HG02588 (cell line): ENCODE measurements around the gene IQGAP1.
A peak's percentile ranks its signal among the peaks of the same experiment; 100 is the strongest.
"Not testable (repeated sequence)": the region's sequence is repeated elsewhere in the genome, so short reads cannot be mapped to it uniquely, and the experiment has no call there.

ENCODE experiments used
- ATAC-seq: cut with Tn5 transposase; IDR thresholded peaks from one replicate; pipeline ENCODE4 v1.9.1; 2021; ENCODE audit warnings: mild to moderate bottlenecking, moderate library complexity; ENCODE audit not compliant: unreplicated experiment

Gene IQGAP1

DNA sequence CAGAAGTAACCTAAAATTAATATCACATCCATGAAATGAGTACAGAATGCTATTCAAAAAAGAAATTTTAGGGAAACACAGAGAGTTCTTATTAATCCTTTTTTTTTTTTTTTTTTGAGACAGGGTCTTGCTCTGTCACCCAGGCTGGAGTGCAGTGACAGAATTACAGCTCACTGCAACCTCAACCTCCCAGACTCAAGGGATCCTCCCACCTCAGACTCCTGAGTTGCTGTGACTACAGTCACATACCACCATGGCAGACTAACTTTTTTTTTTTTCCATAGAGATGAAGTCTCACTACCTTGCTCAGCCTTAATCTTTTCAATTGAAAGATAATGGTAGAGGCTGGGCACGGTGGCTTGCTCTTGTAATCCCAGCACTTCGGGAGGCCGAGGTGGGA, 135.3 kb downstream of the IQGAP1 start:
- no peak for ATAC-seq

DNA sequence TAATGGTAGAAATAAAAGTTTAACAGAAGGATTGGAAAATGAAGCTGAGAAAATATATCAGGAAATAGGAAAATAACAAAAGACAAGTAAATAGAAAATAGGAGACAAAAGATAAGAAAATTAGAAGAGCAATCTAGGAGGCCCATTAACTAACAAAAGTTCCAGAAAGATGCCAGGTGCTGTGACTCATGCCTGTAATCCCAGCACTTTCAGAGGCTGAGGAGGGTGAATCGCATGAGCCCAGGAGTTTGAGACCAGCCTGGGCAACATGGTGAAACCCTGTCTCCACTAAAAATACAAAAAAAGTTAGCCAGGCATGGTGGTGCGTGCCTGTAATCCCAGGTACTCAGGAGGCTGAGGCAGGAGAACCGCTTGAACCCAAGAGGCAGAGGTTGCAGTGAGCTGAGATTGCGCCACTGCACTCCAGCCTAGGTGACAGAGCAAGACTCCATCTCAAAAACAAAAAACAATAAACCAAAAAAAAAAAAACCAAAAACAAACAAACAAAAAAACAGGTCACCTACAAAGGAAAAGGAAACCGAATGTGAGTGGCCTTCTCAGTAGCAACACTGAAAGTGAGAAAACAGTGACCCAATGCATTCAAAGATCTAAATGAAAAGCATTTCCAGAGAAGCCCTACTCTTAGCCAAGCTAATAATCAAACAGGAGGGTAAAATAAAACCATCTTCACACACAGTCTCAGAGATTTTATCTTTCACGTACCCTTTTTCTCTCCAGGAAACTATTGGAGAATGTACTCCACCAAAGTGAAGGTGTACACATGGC, 136.2 kb downstream of the IQGAP1 start:
- not testable (repeated sequence) for ATAC-seq

DNA sequence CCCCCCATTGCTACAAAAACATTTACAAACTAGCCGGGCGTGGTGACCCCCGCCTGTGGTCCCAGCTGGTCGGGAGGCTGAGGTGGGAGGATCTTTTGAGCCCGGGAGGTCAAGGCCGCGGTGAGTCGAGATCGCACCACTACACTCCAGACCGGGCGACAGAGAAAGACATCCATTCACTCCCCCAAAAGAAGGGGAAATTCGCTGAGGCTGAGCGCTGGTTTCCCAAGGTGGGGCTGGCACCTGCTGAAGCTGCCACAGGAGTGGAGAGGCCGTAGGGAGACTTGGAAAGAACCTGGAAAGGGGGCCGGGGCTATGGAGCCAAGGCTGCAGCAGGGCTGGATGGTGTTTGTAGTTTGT, 140.9 kb downstream of the IQGAP1 start:
- ATAC-seq, result no peak

DNA sequence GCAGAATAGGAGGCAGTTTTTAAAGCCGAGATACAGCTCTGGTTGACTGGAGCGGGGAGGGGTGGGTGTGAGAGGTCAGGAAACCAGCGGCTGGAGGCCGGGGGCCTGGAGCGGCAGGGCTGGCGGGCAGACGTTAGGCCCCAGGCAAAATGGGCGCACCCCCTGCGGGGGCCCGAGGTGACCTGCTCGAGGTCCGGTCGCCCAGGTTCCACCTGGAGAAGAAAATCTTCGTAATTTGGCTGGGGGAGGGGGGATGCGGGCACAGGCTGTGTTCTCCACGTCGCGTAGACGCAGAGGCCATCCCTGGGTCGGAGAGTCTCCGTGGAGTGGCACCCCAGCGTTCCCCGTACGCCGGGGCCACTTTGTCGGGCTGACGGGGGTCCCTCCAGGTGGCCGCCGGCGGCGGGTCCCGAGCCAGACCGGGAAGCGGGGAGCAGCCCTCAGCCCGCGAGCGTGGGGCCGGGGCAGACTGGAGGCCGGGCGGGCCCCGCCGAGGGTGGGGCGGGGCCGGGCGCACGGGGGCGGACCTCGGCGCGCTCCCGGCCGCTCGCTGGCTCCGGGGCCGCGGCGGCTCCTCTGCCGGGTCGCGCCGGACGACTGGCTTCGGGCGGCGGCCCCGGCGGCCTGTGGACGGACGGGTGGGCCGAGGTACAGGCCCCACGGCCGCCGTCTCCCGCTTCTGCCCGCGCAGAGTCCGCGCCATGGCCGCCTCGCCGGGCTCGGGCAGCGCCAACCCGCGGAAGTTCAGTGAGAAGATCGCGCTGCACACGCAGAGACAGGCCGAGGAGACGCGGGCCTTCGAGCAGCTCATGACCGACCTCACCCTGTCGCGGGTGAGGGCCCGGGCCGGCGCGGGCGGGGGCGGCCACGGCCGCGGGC, 141.6 kb downstream of the IQGAP1 start, which contains the start of gene CRTC3:
CRTC3 (plus strand) TSS at position 553 of the 879 bp plus-strand sequence; CDS start at position 702, 149 bp downstream.
- peak; percentile 76 for ATAC-seq

DNA sequence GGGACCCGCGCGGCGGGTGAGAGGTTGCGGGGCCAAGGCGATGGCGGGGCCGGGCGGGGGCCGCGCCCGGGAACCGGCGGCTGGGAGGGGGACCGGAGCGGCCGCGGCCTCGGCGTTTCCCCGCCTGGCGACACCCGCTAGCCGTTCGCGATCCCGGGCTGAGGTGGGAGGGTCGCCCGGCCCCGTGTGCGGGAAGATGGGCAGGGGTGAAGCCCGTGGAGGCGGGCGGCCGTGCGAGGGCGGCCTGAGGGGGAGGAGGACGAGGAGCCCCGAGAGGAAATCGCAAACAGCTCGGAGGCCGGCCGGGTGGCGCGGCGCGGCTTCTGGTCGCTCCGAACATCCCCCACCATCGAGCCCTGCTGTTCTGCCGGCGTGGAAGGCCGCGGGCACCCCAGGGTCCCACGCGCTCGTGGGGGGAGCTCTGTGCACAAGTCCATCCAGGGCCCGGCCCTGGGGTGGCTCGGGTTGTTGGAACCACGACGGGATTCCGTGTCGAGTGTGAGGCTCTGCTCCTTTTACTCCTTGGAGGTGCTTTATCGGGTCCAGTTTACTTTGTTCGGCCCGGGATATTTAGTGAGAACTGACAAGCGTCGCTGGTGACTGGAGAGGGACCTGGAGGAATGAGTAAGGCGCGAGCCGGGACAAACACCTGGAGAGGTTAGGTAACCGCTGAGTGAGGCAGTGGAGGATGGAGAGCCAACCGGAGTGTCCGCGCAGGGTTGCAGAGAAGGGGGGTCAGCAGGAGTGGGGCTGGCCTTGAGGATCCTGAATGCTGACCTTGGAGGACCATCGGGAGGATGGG, 142.4 kb downstream of the IQGAP1 start:
- peak; percentile 34 for ATAC-seq

DNA sequence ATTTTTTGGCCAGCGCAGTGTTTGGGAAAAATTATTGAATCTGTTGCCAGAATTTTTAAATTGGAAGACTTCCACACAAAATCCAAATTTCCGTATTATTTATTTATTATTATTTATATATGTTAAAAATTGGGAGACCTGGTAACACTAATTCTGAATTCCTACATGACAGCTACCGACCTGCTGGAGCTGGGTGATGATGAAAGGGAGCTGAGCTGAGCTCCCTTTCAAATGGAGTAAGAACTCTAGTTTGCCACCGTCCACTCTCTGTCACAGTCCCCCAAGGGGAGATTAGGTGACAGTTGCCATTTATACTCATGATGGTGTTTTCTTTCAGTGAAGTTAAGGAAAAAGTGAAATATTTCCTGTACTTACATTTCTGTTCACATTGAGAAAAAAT, 143.1 kb downstream of the IQGAP1 start:
- ATAC-seq, result no peak

DNA sequence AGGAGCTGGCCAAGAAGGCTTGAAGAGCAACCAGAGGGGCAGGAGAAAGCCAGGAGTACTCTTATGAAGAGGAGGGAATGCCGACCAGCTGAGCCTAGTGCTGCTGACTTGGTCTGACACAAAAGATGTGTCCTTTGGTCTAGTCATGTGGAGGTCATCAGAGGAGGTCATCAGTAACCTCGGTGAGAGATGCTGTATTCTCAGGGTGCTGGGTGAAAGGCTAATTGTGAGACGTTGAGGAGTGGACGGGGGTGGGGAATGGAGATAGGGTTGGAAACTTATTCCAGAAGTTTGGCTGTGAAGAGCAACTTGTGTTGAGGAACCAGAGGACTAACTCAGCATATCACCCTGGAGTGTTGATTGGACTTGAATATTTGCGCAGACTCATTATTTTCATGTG, 147.2 kb downstream of the IQGAP1 start:
- no peak for ATAC-seq

GRCh38 chr15:90539789-90540188, 151.7 kb downstream of the IQGAP1 start:
- no peak for ATAC-seq

- ATAC-seq, result no peak
Observed at GRCh38 chr15:90540768-90541167, 152.7 kb downstream of the IQGAP1 start.

DNA sequence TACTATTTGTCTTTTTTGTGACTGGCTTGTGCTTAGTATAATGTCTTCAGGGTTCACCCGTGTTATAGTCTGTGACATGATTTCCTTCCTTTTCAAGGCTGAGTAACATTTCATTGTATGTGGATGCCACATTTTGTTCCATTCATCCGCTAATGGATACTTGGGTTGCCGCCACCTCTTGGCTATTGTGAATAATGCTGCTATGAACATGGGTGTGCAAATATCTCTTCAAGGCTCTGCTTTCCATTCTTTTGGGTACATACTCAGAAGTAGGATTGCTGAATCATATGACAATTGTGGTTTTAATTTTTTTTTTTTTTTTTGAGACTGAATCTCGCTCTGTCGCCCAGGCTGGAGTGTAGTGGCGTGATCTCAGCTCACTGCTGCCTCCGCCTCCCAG, 157.1 kb downstream of the IQGAP1 start:
- no peak for ATAC-seq

DNA sequence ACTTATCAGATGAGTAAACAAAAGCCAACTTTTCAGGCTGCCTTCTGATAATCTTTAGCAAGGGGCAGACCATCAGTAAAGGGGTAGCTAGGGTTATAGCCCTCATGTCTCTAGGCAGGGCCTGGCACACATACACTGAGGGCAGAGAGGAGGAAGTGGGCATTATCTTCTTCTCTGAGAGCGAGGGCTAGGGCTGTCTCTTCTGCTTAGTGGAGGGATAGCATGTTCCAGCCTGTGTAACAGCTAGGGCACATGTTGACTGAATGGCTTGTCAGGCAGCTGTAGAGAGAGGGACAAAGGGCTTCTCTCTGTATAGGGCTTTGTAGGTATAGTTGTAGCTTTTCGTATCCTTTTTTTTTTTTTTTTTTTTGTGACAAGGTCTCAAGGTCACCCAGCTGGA, 159.5 kb downstream of the IQGAP1 start:
- ATAC-seq, result no peak

DNA sequence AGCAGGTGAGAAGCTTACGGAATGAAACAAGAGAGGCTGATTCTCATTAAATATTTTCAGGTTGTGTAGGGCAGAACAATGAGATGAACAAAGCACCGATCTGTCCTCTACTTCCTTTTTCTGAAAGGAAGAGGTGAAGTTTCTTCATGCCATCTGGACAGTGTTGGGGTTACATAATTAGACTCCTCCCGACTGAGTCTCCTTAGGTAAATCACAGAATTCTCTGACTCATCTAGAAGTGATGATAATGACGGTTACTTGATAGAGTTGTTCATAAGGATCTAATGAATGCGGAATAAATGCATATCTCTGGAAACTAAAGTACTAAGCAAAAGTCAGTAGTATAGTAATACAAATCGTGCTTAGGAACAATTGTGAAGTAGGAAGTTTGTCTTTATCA, 162.9 kb downstream of the IQGAP1 start:
- no peak for ATAC-seq
